HepG2 (cell line): Measurements from ENCODE around the gene PHF8. TPM values are rescaled to one million over a fixed set of nuclear protein-coding genes. Genes with fewer than 3 reads are reported as not detected.

Source experiments
- ATAC-seq: fragments of 200-7000 bp; cut with Tn5 transposase; 3 replicates; pipeline ENCODE4 v1.9.1; 2020; ENCODE audit warnings: mild to moderate bottlenecking, moderate library complexity
- BruUV-seq: library from RNA; stranded (reverse); fragments of 400-500 nt; replicated peaks from 2 replicates; lab custom pipeline; 2021; lab: Mats Ljungman, UMichigan
- CTCF ChIA-PET: fragments of 300-600 bp; formaldehyde crosslinking; extraction: SDS; loops from one replicate; lab custom pipeline; 2021; ENCODE audit warnings: low total read pairs, inconsistent platforms, low intra/inter-chr PET ratio; lab: Yijun Ruan, JAX
- POLR2A ChIA-PET: fragments of 350-600 bp; sonication (Branson Sonifier 250); formaldehyde crosslinking; loops from one replicate; lab custom pipeline; 2020; ENCODE audit warnings: antibody characterized with exemption, inconsistent platforms; lab: Yijun Ruan, JAX
- DNase-seq: peaks from one replicate; pipeline ENCODE4 v3.0.0-alpha.2; 2015; ENCODE audit warnings: low spot score
- FAIRE-seq: peaks from 3 replicates; lab custom pipeline; 2011; peaks lifted over from hg19 to GRCh38; lab: Jason Lieb, UNC
- H2AFZ ChIP-seq: one replicate; pipeline ENCODE4 v1.6.1; 2011; ENCODE audit warnings: low read length, inconsistent platforms
- H3K27ac ChIP-seq: fragments of 300-600 bp; 3 replicates; pipeline ENCODE4 v1.8.0; 2011; ENCODE audit warnings: mixed run types, mild to moderate bottlenecking, mixed read lengths, low read length, inconsistent platforms; ENCODE audit not compliant: insufficient read depth; ENCODE audit errors: extremely low read length
- H3K27me3 ChIP-seq, 2 experiments: fragments of 200-600 bp in 1 of 2; 2 replicates in 1 of 2; 3 replicates in 1 of 2; pipeline versions ENCODE4 v1.6.0 to v1.8.0; 2011; ENCODE audit warnings: low read length in 2 of 2, mild to moderate bottlenecking in 2 of 2, moderate library complexity in 2 of 2, inconsistent platforms in 1 of 2; ENCODE audit not compliant: insufficient read depth in 2 of 2, control insufficient read depth in 1 of 2
- H3K36me3 ChIP-seq, 2 experiments: fragments of 200-600 bp in 1 of 2; replicated peaks in 1 of 2; 2 replicates in 1 of 2; 3 replicates in 1 of 2; pipeline versions ENCODE4 v1.5.1 to v1.8.0; 2011; ENCODE audit warnings: low read length in 2 of 2, inconsistent platforms in 1 of 2; ENCODE audit not compliant: insufficient read depth in 2 of 2, control insufficient read depth in 1 of 2
- H3K4me1 ChIP-seq: 2 replicates; pipeline ENCODE4 v1.5.1; 2012; ENCODE audit warnings: low read length, inconsistent platforms; ENCODE audit not compliant: insufficient read depth
- H3K4me2 ChIP-seq: 2 replicates; pipeline ENCODE4 v1.6.0; 2011; ENCODE audit warnings: low read depth, low read length, inconsistent platforms
- H3K4me3 ChIP-seq, 3 experiments: fragments of 200-600 bp in 1 of 3; sonication (generic), shearing (Covaris generic) in 1 of 3; replicated peaks in 1 of 3; 2 replicates each; pipeline ENCODE4 v1.5.1; 2011 to 2016; ENCODE audit warnings: low read length in 3 of 3, inconsistent platforms in 2 of 3, low read depth in 2 of 3, mild to moderate bottlenecking in 2 of 3, control low read depth in 1 of 3, mixed read lengths in 1 of 3; ENCODE audit not compliant: insufficient read depth in 1 of 3
- H3K79me2 ChIP-seq: one replicate; pipeline ENCODE4 v1.6.1; 2011; ENCODE audit warnings: low read length, inconsistent platforms; ENCODE audit not compliant: insufficient read depth
- H3K9ac ChIP-seq: 2 replicates; pipeline ENCODE4 v1.6.0; 2011; ENCODE audit warnings: mild to moderate bottlenecking, low read depth, low read length, inconsistent platforms; ENCODE audit not compliant: insufficient read depth
- H3K9me3 ChIP-seq: 2 replicates; pipeline ENCODE4 v1.5.1; 2012; ENCODE audit warnings: mild to moderate bottlenecking, low read length
- H4K20me1 ChIP-seq: 2 replicates; pipeline ENCODE4 v1.6.0; 2011; ENCODE audit warnings: inconsistent platforms, mild to moderate bottlenecking, low read length, moderate library complexity; ENCODE audit not compliant: insufficient read depth
- ZNF484 ChIP-seq: sonication (generic); formaldehyde crosslinking; IDR thresholded peaks from 2 replicates; pipeline ENCODE4 v1.5.1; 2020; ENCODE audit warnings: mild to moderate bottlenecking, low read depth, missing genetic modification reagents, borderline replicate concordance
- ZNF607 ChIP-seq: sonication (generic); formaldehyde crosslinking; IDR thresholded peaks from 2 replicates; pipeline ENCODE4 v1.5.1; 2020; ENCODE audit warnings: missing genetic modification reagents, mild to moderate bottlenecking, borderline replicate concordance
- WGBS: methylation state at CpG from one replicate; pipeline ENCODE4 v1.1.6; 2017; ENCODE audit warnings: low lambda C conversion rate; 5-methylcytosine and 5-hydroxymethylcytosine counted together
- in situ Hi-C: cut with HindIII; loops from 2 replicates; pipeline ENCODE4 v1.10.0; 2017; ENCODE audit warnings: low pct_unique_long_range_greater_than_20kb; ENCODE audit not compliant: extremely low pct_ligation_motif_present
- intact Hi-C: fragments of 100-400 bp; cut with micrococcal nuclease; formaldehyde crosslinking; loops from one replicate; pipeline ENCODE4 v1.10.0; 2022; ENCODE audit not compliant: unreplicated experiment
- polyA plus RNA-seq, 8 experiments: library from polyadenylated mRNA; depleted of rRNA in 3 of 8; stranded (reverse) in 7 of 8; unstranded in 1 of 8; fragments of >200 nt; fragmentation: Illumina TruSeq in 4 of 8; extraction: Trizol in 4 of 8; gene quantifications; 2 replicates each; pipeline versions ENCODE4 v1.2.1 to v1.2.3, GENCODE V29; 2011 to 2016; ENCODE audit warnings: low read depth in 4 of 8, missing spikeins in 1 of 8, mixed read lengths in 1 of 8; ENCODE audit not compliant: insufficient read depth in 1 of 8
- total RNA-seq, 5 experiments: library from RNA; depleted of rRNA; stranded (reverse); fragments of >200 nt; fragmentation: Illumina TruSeq; extraction: Trizol; gene quantifications; 2 replicates each; pipeline ENCODE4 v1.2.3, GENCODE V29; 2016; ENCODE audit warnings: low read depth in 1 of 5

PHF8 gene
- total and polyA plus RNA-seq, 2 of the 13 experiments (the other 11 are each of a cell fraction or from before 2014, with no cell fraction given): 15.5 to 19.1 TPM

- no peaks in the 10 kb centered on the region for H3K36me3 ChIP-seq
- POLR2A ChIA-PET: no interaction called here
- no peak overlapping the region for H3K27ac ChIP-seq
- no peak overlapping the region for H3K9ac ChIP-seq
- H3K9me3 ChIP-seq: no peaks in the 10 kb centered on the region
- H3K4me3 ChIP-seq: no peak overlapping the region
- H3K4me2 ChIP-seq: no peak overlapping the region
- no TSS peak for BruUV-seq
- DNase-seq (no peak), ATAC-seq (no peak), FAIRE-seq (no peak)
- H4K20me1 ChIP-seq: no peaks in the 10 kb centered on the region
- 85% methylated on average over 2 of the region's 2 CpGs for WGBS
- no peak overlapping the region for H2AFZ ChIP-seq
- no peaks in the 10 kb centered on the region for H3K27me3 ChIP-seq
- no peaks in the 10 kb centered on the region for H3K4me1 ChIP-seq
- H3K79me2 ChIP-seq: no peaks in the 10 kb centered on the region
- intact Hi-C loops (no loop called here), in situ Hi-C loops (no loop called here)
- CTCF ChIA-PET: no interaction called here
- TF ChIP-seq ZNF484 (CRISPR knock-in tag) (no peak), ZNF607 (CRISPR knock-in tag) (no peak)
Measured at GRCh38 chrX:54067766-54068165, 23.5 kb upstream of the PHF8 start.

GRCh38 chrX:54066841-54067240, 22.6 kb upstream of the PHF8 start:
- Histone ChIP-seq H3K79me2 (no peaks in the 10 kb centered on the region), H3K9me3 (no peaks in the 10 kb centered on the region), H3K27ac (no peak overlapping the region), H3K4me2 (no peak overlapping the region), H3K9ac (no peak overlapping the region), H4K20me1 (no peaks in the 10 kb centered on the region), H3K27me3 (no peaks in the 10 kb centered on the region), H3K4me3 (no peak overlapping the region), H3K4me1 (no peaks in the 10 kb centered on the region), H3K36me3 (no peaks in the 10 kb centered on the region), H2AFZ (no peak overlapping the region)
- FAIRE-seq (no peak), ATAC-seq (no peak), DNase-seq (no peak)
- no peak for TF ChIP-seq ZNF607 (CRISPR knock-in tag)
- ChIA-PET CTCF (no interaction called here), POLR2A (interaction anchor here (1.4 kb wide), 1 partner anchor 21 kb away, joined by 7 read pairs; no protein-coding TSS in a partner anchor)
- in situ Hi-C loops (no loop called here), intact Hi-C loops (no loop called here)
- no TSS peak for BruUV-seq
